ENCODE data around the gene MYL12A.
"Not testable (repeated sequence)": the region's sequence is repeated elsewhere in the genome, so short reads cannot be mapped to it uniquely, and the experiment has no call there.

MYL12A gene

GRCh38 chr18:3247240-3248061, at the start of gene MYL12A:
MYL12A (plus strand) TSS chr18:3247801; CDS start chr18:3253248, 5,447 bp downstream.
- peak; percentile 97 for DNase-seq (ENCODE audit: low read depth)

GRCh38 chr18:3198260-3198860, 49.2 kb upstream of the MYL12A start:
- not testable (repeated sequence) for DNase-seq (ENCODE audit: low read depth)

GRCh38 chr18:3199942-3200645, 47.5 kb upstream of the MYL12A start:
- DNase-seq (ENCODE audit: low read depth), result no peak

- no peak for DNase-seq (ENCODE audit: low read depth)
These were observed 42.4 kb upstream of the MYL12A start for GRCh38 chr18:3205239-3205638.

- DNase-seq (ENCODE audit: low read depth), result peak; percentile 5
These were observed 40.0 kb upstream of the MYL12A start for GRCh38 chr18:3207565-3207964.

- no peak for DNase-seq (ENCODE audit: low read depth)
These were observed 37.6 kb upstream of the MYL12A start for GRCh38 chr18:3209859-3210569.

GRCh38 chr18:3211236-3211992, 36.2 kb upstream of the MYL12A start:
- no peak for DNase-seq (ENCODE audit: low read depth)

- no peak for DNase-seq (ENCODE audit: low read depth)
These were observed 34.9 kb upstream of the MYL12A start for GRCh38 chr18:3212657-3213056.

GRCh38 chr18:3213300-3214059, 34.1 kb upstream of the MYL12A start:
- no peak for DNase-seq (ENCODE audit: low read depth)

- no peak for DNase-seq (ENCODE audit: low read depth)
These were observed 32.6 kb upstream of the MYL12A start for GRCh38 chr18:3214855-3215637.

- DNase-seq (ENCODE audit: low read depth), result no peak
These were observed 30.6 kb upstream of the MYL12A start for GRCh38 chr18:3216987-3217386.

- peak; percentile 14 for DNase-seq (ENCODE audit: low read depth)
These were observed 29.5 kb upstream of the MYL12A start for GRCh38 chr18:3217948-3218647.

GRCh38 chr18:3218819-3219218, 28.8 kb upstream of the MYL12A start:
- no peak for DNase-seq (ENCODE audit: low read depth)

GRCh38 chr18:3219241-3219630, 28.4 kb upstream of the MYL12A start:
- DNase-seq (ENCODE audit: low read depth), result no peak

- DNase-seq (ENCODE audit: low read depth), result no peak
These were observed 27.8 kb upstream of the MYL12A start, which contains the start of gene MYOM1 for GRCh38 chr18:3219631-3220335. MYOM1 (minus strand) TSS chr18:3219968; CDS start chr18:3215223, 4,745 bp downstream.

GRCh38 chr18:3220868-3221267, 26.7 kb upstream of the MYL12A start:
- DNase-seq (ENCODE audit: low read depth), result not testable (repeated sequence)

- no peak for DNase-seq (ENCODE audit: low read depth)
These were observed 26.1 kb upstream of the MYL12A start for GRCh38 chr18:3221496-3221895.

GRCh38 chr18:3223356-3223755, 24.2 kb upstream of the MYL12A start:
- no peak for DNase-seq (ENCODE audit: low read depth)

GRCh38 chr18:3224223-3224622, 23.4 kb upstream of the MYL12A start:
- DNase-seq (ENCODE audit: low read depth), result no peak
